ENCODE measurements around the gene HECA.
"Not testable (repeated sequence)": the region's sequence is repeated elsewhere in the genome, so short reads cannot be mapped to it uniquely, and the experiment has no call there.

Gene HECA

DNA sequence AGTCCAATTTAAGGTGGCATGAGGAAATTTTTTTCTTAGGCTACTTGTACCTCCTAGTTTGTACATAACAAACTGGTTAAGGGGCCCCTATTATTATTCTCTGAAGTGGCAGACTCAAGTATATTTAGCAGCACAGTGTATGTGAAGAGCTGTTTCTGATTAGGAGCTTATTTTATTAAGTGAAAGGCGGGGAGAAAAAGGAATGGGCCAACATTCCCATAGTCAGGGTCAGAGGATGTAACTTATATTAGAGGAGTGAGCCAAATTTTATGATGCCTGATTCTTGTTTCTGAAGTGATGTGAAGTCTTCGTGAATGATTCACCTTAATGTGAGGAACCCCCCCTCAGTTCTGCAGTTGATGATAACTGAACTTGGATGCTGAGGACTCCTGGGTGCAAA lies 2.8 kb downstream of the HECA start:
- DNase-seq = no peak

DNA sequence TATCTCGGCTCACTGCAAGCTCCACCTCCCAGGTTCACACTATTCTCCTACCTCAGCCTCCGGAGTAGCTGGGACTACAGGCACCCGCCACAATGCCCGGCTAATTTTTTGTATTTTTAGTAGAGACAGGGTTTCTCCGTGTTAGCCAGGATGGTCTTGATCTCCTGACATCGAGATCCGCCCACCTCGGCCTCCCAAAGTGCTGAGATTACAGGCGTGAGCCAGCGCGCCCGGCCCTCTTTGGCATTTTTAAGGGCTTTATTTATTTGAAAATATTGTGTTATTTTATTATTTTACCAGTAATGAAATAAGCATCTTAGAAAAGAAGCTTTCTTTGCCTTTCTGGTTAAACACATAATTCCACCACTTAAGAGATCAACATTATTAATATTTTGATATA lies 6.0 kb downstream of the HECA start:
- not testable (repeated sequence) for DNase-seq

DNA sequence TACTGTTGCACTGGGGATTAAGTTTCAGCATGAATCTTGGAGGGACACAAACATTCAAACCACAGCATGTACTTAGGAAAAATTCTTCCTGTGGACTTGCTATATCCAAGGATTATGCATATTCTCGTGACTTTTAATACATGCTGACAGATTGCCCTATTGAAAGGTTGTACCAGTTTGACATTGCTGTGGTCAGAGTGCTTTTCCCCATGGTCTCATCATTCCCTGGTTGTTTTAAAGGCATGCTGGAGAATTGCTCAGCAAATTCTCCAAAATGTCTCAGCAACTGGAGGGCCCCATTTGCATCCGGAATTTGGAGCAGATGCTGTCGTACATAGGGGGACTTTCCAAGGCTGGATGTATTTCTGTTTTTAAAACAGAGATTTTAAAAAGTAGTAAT lies 7.4 kb downstream of the HECA start:
- no peak for DNase-seq

DNA sequence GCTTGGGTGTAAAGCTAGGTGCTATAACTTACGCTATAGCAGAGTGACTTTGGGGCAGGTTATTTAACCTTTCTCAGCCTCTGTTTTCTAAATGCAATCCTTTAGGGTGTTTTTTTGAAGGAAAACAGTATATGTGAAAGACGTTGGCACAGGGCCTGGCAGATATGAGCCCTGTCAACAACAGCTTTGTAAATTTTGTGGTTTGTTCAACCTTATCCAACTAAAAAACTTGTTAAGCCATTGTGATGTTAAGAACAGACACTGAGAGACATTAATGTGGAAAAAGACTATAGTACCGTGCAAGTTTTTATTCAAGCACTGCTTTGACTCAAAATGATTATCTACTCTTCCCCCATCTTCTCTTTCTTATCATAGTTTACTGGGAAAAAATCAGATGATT lies 8.2 kb downstream of the HECA start:
- no peak for DNase-seq

DNA sequence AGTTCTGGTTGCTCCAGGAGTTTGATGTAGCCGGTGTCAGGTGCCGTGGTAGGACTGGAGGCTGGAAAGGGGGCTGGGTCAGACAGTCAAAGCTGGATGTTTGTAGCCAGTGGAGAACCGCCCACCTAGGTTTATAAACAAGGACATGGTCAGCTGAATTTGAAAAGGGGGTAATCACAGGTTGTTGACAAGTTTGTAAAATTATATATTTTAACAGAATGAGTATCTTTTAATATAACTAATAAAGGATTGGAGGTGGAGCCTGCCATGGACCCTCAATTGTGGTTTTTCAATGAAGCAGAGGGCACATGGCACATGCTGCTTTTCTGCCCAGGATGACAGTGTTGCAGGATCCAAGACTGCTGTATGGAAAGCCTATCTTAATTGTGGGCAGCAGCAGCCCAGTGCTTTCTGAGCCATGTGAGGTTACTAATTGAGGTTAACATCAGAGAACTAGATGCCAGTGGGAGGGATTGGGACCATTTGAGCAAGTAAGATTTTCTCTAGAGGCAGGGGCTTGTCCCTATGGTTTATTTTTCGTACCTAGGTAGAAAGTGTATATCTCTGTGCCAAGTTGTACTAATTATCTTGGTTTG lies 9.7 kb downstream of the HECA start:
- no peak for DNase-seq

DNA sequence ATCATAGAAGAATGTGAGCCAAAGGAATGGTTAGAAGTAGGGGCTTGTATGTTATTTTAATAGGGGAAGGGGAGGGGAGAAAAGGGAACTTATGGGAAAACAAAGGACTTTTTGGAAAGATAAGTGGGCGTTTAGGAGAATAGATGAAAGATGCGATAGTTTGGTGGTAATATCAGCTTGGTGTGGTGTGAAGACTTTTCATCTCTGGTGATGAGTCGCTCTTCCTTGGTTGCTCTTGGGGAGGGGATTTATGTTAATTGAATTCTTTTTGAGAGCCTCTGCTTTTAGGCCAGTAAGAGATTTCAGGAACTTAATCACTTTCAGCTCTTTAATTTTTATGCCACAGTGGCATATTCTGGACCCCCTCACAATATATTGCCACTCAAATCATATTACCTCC lies 10.8 kb downstream of the HECA start:
- no peak for DNase-seq

DNA sequence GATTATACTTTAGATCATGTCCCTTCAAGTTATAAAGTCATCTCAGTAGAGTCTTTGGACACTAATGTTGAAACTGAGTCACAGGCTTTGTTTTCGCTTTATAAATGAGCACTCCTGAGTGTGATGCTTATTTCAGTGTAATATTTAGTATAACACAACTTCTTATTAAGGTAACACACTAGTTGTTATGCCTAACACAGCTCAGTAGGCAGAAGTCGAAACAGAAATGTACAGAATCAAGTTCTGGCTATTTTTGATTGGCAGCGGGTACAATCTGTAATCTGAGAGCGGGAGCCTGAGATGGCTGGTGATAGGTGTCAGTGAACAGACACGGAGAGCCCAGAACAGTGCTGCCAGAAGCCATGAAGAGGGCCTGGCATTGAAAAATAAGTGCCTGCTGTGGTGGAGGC lies 11.4 kb downstream of the HECA start:
- no peak for DNase-seq

DNA sequence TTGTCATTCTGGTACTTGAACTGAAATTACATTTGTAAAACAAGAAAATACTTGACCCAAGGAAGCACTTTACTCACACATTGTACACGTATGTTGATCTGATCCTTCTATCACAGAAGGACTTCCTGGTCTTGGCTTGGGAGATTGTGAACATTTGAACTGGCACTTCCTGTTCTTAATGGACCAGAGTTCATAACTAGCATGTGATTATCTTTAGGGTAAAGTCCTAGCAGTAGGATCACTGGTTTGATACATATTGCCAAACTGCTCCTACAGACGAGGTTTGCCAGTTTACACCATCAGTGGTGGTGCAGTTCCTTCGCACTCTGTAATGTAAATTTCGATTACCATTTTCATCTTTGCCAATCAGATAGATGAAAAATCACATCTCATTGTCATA lies 12.7 kb downstream of the HECA start:
- no peak for DNase-seq

DNA sequence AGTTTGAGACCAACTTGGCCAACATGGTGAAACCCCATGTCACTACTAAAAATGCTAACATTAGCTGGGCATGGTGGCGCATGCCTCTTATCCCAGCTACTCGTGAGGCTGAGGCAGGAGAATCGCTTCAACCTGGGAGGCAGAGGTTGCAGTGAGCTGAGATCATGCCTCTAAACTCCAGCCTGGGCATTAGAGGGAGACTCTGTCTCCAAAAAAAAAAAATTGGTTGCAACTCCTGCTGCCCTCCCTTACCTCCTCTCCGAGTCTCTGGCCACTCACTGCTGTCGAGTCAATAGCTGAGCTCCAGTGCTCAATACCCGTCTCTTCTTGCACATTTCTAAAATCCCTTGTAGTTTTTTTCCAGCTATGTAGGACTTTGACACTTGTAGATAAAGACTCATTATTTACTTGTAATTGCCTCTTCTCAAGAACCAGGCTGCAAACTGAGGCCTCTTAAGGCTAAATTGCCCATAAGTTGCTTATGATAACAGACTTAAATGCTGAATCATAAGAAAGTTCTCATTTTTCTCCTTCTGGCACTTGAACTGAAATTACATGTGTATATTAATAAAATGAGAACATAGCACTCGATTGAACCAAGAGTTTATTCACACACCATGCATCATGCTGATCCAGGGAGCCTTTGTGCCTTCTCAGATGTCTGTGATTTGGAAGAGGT lies 13.8 kb downstream of the HECA start:
- no peak for DNase-seq

DNA sequence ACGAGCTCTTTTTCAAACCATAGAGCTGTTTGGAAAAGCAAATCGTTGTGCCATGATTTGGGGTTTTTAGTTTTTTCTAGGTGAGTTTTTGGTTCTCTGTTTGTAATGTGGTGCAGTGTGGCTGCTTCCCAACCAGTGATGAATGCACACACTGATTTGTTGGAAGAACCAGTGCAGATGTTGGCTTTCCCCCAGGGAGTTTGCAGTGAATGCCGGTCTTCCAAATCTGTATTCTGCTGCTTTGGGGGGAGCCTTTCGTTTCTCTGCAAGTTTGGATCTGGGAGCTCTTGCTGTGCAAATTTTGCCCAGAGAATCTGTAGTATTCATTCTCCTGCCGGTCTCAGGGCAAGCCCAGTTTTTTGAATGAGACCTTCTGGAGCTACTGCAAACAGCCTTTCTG lies 14.5 kb downstream of the HECA start:
- DNase-seq = no peak

DNA sequence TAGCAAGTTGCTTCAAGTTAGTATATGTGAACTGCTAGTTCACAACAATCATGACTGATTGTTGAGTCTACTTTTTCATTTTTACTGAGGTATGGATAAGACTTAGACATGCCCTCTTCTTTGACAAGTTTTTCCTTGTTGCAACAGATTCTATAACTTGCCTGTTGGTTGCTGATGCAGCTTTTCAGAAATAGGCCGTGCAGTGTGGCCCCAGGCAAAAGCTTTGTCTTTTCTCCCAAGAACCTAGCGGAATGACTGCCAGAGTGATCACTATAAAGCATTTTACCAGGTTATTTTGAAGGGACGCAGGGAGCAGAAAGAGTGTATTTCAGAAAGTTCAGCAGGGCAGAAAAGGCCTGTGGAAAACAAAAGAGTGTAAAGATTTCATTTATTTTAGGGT lies 16.0 kb downstream of the HECA start:
- DNase-seq = no peak

DNA sequence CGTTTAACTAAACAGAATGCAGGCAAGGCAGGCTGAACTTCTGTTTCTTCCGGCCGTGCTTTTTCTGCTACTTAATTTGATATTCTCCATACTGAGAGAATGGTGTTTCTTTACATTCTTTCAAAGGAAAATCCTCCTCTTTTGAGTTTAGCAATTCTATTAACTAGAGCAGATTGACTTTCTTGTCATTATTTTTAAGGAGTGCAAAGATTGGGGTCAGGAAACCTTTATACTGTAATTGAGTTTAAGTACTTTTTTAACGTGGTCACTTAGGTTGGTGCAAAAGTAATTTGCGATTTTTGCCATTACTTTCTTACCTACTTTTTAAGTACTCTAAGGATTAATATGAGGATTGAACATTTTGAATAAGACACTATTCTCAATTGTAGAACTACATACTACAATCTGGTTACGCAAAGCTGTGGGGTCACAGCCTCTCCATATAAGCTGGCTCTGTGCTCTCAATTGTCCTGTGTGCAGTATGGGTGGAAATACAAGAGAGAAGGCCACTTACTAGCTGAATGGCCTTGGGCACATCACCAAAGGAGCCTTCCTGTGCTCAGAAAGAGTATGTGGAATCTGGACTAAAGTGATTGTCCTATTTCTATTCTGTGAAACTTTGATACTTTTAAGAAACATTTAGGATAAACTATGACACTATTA lies 16.7 kb downstream of the HECA start:
- no peak for DNase-seq

DNA sequence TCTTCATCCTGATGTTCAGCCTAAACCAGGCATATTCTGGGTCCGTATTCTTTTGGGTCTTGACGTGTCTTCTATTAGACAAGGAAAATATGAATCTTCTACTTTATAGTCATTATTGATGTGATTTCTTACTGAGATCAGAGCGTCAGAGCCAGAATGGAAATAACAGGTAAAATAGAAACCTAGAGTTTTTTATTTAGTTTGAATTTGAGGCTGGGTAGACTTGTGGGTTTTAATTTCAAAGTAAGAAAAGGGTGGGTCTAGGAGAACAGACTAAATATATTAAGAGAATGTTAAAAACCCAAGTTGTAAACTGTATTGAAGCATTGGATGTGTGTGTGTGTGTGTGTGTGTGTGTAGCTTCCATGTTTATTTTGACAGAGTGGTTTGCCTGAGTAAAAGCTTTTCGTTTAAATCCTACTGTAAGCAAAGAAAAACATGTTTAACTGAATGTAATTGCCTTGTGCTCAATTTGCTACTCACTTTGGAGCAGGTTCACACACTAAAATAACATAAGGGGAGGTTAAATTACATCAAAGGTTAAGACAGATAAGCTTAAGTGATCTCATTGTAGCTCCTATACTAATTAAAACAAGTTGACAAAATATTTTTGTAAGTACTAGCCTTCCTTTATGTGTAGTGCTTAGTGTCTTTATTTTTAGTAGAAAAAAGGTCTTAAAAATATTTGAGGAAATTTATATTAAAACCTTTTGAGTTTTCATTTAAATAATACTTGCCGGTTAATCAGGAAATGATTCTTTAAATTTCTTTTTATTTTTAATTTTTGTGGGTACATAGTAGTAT lies 17.4 kb downstream of the HECA start:
- no peak for DNase-seq

DNA sequence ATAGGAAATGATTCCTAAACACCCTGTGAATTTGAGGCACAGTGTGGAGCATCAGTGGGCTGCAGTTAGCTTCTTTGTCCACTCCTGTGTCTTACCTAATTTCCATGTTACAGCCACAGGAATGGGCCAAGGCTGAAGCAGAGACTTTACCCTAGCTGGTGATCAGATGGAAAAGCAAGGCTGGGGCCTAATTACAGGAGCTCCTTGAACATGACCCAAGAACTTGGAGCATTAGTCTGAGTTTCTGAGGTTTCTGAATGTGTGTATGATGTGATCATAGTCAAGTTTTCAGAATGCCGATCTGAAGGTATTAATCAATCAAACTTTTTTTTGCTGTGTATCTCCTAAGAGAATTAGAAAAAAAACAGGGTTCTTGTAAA lies 18.0 kb downstream of the HECA start:
- DNase-seq = no peak

DNA sequence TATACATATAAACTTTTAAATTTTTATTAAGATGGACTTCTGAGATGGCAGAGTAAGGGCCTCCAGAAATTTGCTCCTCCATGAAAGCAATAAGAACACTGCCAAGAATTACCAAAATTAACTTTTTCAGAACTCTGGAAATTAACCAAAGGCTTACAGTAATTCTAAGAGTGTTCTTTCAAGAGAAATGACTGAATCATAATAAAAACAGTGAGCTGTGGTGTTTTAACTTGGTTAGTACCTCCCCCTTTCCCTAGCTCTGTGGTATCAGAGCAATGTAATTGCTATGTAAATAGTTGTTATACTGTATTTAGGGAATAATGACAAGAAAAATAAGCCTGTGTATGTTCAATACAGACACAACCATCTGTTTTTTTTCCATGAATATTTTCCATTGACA lies 19.0 kb downstream of the HECA start:
- DNase-seq = no peak

DNA sequence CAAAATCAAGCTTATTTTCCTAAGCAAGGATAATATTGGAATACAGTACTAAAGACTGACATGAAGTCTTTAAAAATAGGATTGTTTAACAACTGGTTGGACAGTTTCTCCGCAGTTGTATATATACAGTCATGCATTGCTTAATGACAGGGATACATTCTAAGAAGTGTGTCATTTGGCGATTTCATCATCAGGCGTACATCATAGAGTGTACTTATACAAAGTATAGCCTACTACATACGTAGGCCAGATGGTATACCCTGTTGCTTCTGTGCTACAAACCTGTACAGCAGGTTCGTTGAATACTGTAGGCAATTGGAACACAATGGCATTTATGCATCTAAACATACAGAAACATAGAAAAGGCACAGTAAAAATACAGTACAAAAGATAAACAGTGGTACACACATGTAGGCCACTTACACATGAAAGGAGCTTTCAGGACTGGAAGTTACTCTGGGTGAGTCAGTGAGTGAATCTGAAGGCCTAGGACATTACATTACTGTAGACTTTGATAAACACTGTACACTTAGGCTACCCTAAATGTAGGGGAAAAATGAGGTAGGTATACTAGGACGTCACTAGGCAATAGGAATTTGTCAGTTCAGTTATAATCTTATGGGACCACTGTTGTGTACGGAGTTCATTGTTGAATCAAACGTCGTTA lies 20.1 kb downstream of the HECA start:
- DNase-seq = no peak

DNA sequence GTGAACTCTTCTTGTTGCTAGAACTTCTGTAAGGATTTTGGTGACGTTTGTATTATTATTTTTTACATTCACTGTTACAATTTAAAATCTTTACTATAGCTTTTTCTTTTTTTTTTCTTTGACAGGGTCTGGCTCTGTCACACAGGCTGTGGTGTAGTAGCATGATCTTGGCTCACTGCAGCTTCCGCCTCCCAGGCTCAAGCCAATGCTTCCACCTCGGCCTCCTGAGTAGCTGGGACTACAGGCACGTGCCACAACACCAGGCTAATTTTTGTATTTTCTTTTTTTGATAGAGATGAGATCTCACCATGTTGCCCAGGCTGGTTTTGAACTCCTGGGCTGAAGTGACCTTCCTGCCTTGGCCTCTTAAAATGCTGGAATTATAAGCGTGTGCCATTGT lies 21.2 kb downstream of the HECA start:
- no peak for DNase-seq

DNA sequence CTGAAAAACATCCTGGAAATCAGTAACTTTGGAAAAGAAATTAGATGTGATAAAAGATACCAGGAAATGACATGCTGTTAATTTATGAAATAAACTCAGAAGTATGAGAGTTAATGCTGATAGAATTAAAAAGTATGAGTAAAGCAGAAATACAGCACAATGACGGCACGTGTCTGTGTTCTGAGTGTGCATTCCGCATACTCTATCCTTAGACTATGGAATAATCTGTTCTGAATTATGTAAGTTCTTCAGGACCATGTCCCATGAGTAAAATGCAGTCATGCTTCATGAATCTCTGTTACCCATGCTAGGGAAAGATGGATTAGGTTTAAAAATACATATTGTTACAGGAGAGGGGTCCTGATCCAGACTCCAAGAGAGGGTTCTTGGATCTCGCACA lies 21.7 kb downstream of the HECA start:
- no peak for DNase-seq

DNA sequence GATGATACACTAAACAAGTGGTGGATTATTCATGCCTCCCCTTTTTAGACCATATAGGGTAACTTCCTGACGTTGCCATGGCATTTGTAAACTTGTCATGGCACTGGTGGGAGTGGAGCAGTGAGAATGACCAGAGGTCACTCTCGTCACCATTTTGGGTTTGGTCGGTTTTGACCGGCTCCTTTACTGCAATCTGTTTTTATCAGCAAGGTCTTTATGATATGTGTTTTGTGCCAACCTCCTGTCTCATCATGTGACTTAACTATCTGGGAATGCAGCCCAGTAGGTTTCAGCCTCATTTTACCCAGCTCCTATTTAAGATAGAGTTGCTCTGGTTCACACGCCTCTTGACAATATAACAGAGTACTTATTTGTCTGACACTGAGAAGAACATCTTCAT lies 22.2 kb downstream of the HECA start:
- not testable (repeated sequence) for DNase-seq

DNA sequence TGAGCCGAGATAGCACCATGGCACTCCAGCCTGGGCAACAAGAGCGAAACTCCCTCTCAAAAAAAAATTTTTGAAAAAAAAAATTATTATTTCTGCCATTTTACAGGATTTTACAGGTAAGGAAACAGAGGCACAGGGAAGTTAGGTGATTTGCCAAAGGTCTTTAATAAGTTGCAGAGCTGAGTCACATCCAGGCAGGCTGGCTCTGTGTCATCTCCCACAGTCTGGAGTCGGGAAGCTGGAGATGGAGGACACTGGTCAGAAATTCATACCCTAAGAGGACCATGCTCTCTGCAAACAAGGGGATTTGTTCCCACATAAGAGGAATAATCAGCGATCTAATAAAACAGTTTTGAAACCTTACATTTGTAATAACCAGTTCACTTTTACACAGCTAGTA lies 24.1 kb downstream of the HECA start:
- no peak for DNase-seq

DNA sequence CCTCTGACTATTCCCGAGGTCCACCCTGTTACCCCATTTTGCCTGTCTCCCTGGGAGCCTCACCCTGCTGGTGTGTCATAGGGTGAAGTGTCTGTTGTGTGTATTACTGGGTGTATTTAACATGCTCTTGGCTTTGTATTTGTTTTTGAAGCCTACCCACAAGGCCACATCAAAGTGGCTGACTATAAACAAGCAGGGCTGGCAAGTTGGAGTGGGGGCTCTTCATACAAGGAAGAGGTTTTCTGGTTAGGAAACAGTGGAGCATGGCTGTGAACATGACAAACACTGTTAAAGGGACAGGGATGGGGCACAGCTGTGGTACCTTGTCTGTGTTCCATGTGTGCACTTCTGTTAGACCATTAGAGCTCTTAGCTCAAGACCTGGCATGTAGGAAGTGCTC lies 26.3 kb downstream of the HECA start:
- DNase-seq = peak; percentile 91

DNA sequence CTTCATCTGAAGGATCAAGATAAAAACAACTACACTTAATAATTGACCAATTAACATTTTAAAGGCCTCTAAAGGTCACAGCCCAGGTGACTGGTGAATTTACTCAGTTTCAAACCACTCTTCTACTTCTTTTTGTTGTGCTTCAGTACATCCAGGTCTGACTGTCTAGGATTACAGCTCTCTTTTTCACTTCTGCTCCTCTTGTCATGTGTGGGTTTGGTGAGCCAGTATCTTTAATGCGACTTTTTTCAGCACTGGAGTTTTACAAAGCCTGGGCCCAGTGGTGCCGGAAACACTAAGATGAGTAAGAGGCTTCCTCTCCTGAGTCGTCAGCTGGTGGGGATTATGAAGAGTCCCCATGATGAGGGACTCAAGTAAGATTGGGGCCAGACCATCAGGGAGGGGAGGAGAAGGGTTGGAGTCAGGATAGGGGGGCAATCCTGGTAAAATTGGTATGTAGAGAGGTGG lies 27.0 kb downstream of the HECA start:
- DNase-seq = peak; percentile 70

DNA sequence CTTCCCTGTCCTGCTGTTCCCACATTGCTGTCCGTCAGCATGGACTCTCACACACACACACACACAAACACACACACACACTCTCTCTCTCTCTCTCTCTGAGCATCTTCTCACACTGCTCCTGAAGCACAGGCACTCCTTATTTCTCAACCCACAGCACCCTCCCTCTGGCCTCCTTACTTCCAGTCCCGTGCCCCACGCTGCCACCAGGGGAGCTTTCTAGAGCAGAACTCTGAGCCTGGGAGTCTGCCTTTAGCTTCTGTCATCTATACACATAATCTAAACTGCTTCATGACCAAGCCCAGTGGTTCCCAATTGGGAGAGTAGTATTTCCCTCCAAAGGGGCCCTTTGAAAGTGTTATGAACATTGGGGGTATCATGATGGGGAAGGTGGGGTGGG lies 29.1 kb downstream of the HECA start:
- peak; percentile 33 for DNase-seq
